Measurements from ENCODE around the gene PEX19.

PEX19 gene

DNA sequence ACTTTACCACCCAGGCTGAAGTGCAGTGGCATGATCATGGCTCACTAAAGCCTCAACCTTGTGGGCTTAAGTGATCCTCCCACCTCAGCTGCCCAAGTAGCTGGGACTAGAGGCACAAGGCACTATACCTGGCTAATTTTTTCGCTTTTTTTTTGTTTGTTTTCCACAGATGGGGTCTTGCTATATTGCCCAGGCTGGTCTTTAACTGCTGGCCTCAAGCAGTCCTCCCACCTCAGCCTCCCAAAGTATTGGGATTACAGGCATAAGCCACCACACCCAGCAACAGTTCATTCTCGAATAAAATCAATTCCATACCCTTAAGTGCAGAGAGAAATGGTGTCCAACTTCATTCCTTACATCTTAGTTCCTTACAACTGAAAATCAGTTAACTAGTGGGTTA lies 47.4 kb downstream of the PEX19 start:
- TF ChIP-seq, protein P1, sequence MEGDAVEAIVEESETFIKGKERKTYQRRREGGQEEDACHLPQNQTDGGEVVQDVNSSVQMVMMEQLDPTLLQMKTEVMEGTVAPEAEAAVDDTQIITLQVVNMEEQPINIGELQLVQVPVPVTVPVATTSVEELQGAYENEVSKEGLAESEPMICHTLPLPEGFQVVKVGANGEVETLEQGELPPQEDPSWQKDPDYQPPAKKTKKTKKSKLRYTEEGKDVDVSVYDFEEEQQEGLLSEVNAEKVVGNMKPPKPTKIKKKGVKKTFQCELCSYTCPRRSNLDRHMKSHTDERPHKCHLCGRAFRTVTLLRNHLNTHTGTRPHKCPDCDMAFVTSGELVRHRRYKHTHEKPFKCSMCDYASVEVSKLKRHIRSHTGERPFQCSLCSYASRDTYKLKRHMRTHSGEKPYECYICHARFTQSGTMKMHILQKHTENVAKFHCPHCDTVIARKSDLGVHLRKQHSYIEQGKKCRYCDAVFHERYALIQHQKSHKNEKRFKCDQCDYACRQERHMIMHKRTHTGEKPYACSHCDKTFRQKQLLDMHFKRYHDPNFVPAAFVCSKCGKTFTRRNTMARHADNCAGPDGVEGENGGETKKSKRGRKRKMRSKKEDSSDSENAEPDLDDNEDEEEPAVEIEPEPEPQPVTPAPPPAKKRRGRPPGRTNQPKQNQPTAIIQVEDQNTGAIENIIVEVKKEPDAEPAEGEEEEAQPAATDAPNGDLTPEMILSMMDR (IDR thresholded peaks at IDR 0.05; ENCODE audit: low read depth, low read length), result no peak
- no peak for DNase-seq (ENCODE audit: extremely low read depth, low read depth)

DNA sequence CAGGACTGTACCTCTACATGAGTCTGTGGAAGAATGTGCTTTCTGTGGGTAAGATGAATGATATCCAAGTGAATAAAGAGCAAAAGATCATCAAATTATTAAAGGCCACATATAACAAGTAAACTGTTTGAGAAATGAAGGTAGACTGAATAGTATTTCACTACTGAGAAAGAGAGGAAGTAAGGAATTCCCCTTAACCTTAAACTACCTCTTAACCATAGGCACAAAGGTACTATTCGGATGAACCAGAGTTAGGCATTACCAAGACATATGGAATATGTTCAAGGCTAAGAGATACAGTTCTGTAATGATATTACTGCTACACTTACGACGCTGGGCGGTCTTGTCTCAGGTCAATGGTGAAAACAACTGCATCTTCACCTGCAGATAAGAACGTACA lies 48.1 kb downstream of the PEX19 start:
- DNase-seq (ENCODE audit: extremely low read depth, low read depth), result no peak
- TF ChIP-seq, protein P1 (IDR thresholded peaks at IDR 0.05; ENCODE audit: low read depth, low read length), result no peak

DNA sequence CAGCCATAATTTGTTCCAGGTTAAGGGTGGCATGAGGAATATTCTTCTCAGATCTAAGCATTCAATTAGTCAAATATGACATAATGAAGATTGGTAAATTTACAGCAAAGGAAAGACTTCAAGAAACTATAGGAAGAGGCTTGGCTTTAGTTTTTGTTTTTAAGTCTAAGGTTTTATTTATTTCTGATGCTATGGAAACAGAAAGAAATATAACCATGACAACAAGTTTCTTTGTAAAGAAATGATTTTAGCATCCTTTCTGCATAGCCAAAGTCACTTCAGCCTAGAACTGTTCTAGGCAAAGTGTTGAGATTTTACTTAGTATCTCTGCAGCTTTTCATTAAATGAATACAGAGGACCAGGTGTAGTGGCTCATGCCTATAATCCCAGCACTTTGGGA lies 52.0 kb downstream of the PEX19 start:
- TF ChIP-seq, protein P1 (IDR thresholded peaks at IDR 0.05; ENCODE audit: low read depth, low read length), result no peak
- DNase-seq (ENCODE audit: extremely low read depth, low read depth), result no peak

DNA sequence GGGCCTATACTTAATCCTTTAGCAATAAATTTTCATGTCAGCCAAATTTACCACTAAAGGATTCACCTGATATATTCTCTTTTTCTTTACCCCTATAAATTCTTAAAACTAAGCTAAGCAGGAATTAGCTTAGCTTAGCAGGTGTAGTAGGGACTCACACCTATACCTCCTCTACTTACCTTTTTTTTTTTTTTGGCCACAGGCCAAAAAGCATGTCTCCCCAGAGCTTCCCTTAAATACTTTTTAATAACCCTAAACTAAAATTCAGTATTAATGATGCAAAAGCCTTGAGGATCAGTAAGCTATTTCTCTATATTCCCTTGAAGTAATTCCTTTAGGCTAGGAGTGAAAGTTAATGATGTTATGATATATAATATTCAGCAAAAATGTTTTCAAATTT lies 56.5 kb downstream of the PEX19 start:
- DNase-seq (ENCODE audit: extremely low read depth, low read depth), result no peak
- TF ChIP-seq, protein P1 (IDR thresholded peaks at IDR 0.05; ENCODE audit: low read depth, low read length), result no peak

DNA sequence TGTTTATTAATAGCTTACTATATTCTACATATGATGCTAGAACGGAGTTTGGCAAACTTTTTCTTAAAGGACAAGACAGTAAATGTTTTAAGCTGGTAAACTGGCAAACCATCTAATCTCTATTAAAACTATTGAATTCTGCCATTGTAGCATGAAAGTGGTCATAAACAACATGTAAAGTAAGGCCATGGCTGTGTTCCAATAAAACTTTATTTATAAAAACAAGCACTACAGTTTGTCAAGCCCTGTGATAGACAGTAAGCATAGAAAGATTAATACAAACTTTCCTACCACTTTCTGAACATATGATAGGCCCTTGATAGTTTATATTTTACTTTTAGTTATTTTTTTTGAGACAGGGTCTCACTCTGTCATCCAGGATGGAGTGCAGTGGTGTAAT lies 57.4 kb downstream of the PEX19 start:
- no peak for DNase-seq (ENCODE audit: extremely low read depth, low read depth)
- TF ChIP-seq, protein P1 (IDR thresholded peaks at IDR 0.05; ENCODE audit: low read depth, low read length), result no peak

DNA sequence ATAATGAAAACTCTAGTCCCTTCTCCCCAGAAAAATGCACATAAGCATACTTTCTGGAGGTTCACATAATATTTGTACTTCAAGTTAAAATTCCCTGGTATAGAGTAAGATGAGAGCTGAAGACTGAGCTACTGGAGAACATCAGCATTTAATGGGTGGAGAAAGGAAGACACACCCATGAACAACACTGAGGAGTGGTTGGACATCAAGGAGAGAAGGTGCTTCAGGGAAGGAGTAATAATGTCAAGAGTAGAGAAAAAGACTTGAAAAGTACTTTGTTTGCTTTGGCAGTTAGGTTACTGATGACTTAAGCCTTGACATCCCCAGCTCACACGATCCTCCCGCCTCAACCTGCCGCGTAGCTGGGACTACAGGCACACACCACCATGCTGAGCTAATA lies 57.9 kb downstream of the PEX19 start:
- TF ChIP-seq, protein P1 (IDR thresholded peaks at IDR 0.05; ENCODE audit: low read depth, low read length), result no peak
- no peak for DNase-seq (ENCODE audit: extremely low read depth, low read depth)

Data from AG09319 (cell line).